ENCODE measurements around the gene IMP4. TPM values are rescaled to one million over a fixed set of nuclear protein-coding genes. Genes with fewer than 3 reads are reported as not detected.

The IMP4 gene
- total and polyA plus RNA-seq, 2 donors (not counting 1 experiment from before 2014, with no cell fraction given) = 102 to 164 TPM

DNA sequence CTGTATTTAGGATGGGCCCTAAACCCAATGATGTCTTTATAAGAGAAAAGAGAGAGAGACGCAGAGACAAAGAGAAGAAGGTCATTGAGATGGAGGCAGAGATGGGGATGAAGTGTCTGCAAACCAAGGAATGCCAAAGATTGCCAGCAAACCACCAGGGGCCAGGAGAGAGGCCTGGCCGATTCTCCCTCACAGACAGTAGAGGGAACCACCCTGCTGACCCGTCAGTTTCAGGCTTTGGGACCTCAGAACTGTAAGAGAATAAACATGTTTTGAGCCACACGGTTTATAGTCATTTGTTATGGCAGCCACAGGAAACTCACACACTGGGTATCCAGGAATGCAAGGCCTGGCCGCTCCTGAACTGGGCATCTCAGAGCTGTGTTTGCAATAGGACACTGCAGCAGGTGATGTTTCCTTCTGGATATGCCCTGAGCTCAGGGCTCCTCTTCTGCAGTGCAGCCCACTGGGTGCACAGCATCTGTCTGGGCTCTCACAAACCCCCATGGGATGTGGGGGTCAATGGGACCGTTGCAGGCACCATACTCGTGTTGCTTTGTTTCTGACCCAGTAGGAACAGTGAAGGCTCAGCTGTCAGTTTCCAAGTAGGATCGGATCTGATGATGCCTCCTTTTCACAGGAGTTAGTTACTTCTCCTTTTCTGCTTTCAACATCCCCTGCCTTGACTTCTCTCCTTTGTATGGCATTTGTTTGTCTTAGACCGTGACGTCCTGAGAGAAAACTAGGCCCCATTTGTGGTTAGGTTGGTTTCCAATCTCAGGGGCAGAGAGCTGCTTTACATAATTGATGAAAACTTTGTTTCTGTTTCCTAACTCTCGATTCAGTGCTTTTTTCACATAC, 34.0 kb downstream of the IMP4 start:
- intact Hi-C loops (cut with micrococcal nuclease) = no loop called here
- TF ChIP-seq, protein P1, sequence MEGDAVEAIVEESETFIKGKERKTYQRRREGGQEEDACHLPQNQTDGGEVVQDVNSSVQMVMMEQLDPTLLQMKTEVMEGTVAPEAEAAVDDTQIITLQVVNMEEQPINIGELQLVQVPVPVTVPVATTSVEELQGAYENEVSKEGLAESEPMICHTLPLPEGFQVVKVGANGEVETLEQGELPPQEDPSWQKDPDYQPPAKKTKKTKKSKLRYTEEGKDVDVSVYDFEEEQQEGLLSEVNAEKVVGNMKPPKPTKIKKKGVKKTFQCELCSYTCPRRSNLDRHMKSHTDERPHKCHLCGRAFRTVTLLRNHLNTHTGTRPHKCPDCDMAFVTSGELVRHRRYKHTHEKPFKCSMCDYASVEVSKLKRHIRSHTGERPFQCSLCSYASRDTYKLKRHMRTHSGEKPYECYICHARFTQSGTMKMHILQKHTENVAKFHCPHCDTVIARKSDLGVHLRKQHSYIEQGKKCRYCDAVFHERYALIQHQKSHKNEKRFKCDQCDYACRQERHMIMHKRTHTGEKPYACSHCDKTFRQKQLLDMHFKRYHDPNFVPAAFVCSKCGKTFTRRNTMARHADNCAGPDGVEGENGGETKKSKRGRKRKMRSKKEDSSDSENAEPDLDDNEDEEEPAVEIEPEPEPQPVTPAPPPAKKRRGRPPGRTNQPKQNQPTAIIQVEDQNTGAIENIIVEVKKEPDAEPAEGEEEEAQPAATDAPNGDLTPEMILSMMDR (IDR thresholded peaks at IDR 0.05) = no peak
- no peak for TF ChIP-seq EZH2 (IDR thresholded peaks at IDR 0.05; ENCODE audit: borderline replicate concordance, insufficient read depth, low read depth, low read length, poor library complexity, severe bottlenecking)
- DNase-seq (peak; percentile 68), ATAC-seq (ENCODE audit: low read depth) (peak; percentile 23)
- Histone ChIP-seq H3K4me3 (ENCODE audit: control extremely low read depth in 1 of 5, extremely low read depth in 1 of 5, insufficient read depth in 1 of 5, low read depth in 2 of 5, low read length in 4 of 5) (peak overlapping the region in 1 of 5 experiments; percentile 5), H3K27me3 (replicated peaks in 1 of 4; ENCODE audit: control extremely low read depth in 1 of 4, control insufficient read depth in 3 of 4, insufficient read depth in 4 of 4, low read length in 3 of 4) (no peaks in the 10 kb centered on the region), H3K4me2 (replicated peaks; ENCODE audit: low read depth, low read length, poor library complexity, severe bottlenecking) (peak overlapping the region; percentile 49), H2AFZ (ENCODE audit: insufficient read depth, low read depth, low read length, poor library complexity, severe bottlenecking) (no peak overlapping the region), H3K4me1 (ENCODE audit: control insufficient read depth in 2 of 2, insufficient read depth in 2 of 2, low read length in 2 of 2) (peaks cover 45 to 80% of the 10 kb centered on the region in 2 donors), H4K20me1 (ENCODE audit: control insufficient read depth, insufficient read depth, low read length, poor library complexity, severe bottlenecking) (peaks cover 52% of the 10 kb centered on the region), H3K9ac (ENCODE audit: low read length) (peak overlapping the region; percentile 14), H3K36me3 (replicated peaks in 1 of 2; ENCODE audit: control extremely low read depth in 1 of 2, control insufficient read depth in 1 of 2, extremely low read depth in 1 of 2, insufficient read depth in 2 of 2, low read length in 1 of 2) (peaks cover 0 to 22% of the 10 kb centered on the region in 2 experiments), H3K79me2 (ENCODE audit: control insufficient read depth, insufficient read depth, low read length) (peaks cover 61% of the 10 kb centered on the region), H3K9me3 (ENCODE audit: control extremely low read depth in 1 of 3, control insufficient read depth in 2 of 3, insufficient read depth in 1 of 3, low read length in 2 of 3) (peaks cover 0 to 3% (median 0%) of the 10 kb centered on the region in 3 donors), H3K27ac (ENCODE audit: low read length in 2 of 2) (peak overlapping the region; percentile 66 to 67)
- 64% methylated on average over 7 of the region's 11 CpGs for WGBS (ENCODE audit: insufficient coverage)
- Mint-ChIP-seq H3K9me3 (ENCODE audit: insufficient read depth) (no peaks in the 10 kb centered on the region), H3K4me3 (peak overlapping the region; percentile 81), H3K4me1 (peaks cover 84% of the 10 kb centered on the region), H3K27me3 (no peaks in the 10 kb centered on the region), H3K27ac (peak overlapping the region; percentile 91)
- CTCF ChIA-PET = interaction anchor here (1.1 to 6.7 kb wide), 4 partner anchors 13 to 34 kb away, joined by 3 to 61 read pairs (median 5); partner anchors contain the start of gene IMP4
- POLR2A ChIA-PET = interaction anchor here (0.6 to 3.0 kb wide), 6 partner anchors 9 to 36 kb away, joined by 3 to 12 read pairs (median 6); partner anchors contain the start of gene IMP4

All from B cell (primary cell).